Kidney (tissue), 14 donors: ENCODE results near the gene TNFRSF18. TPM values are rescaled to one million over a fixed set of nuclear protein-coding genes. Genes with fewer than 3 reads are reported as not detected.

Experiments used
- DNase-seq, 5 donors: peaks; one replicate each; pipeline ENCODE4 v3.0.0-alpha.2; 2013 to 2020
- FAIRE-seq: peaks from 2 replicates; lab custom pipeline; 2012; peaks lifted over from hg19 to GRCh38; lab: Jason Lieb, UNC
- H3K27ac ChIP-seq, 2 donors: one replicate each; pipeline ENCODE4 v1.7.0; 2013; ENCODE audit warnings: low read depth in 2 of 2, low read length in 2 of 2, inconsistent platforms in 1 of 2
- H3K27me3 ChIP-seq: one replicate; pipeline ENCODE4 v1.7.1; 2013; ENCODE audit warnings: low read length, inconsistent platforms; ENCODE audit not compliant: control insufficient read depth, insufficient read depth
- H3K36me3 ChIP-seq, 3 donors: one replicate each; pipeline versions ENCODE4 v1.7.0 to v1.7.1; 2013; ENCODE audit warnings: low read length in 3 of 3, control low read depth in 1 of 3, inconsistent platforms in 1 of 3; ENCODE audit not compliant: insufficient read depth in 3 of 3, control insufficient read depth in 2 of 3
- H3K4me1 ChIP-seq, 3 donors: one replicate each; pipeline versions ENCODE4 v1.7.0 to v1.7.1; 2013; ENCODE audit warnings: low read length in 3 of 3, inconsistent platforms in 1 of 3, low read depth in 1 of 3; ENCODE audit not compliant: control insufficient read depth in 2 of 3, insufficient read depth in 2 of 3
- H3K4me3 ChIP-seq, 3 donors: one replicate each; pipeline versions ENCODE4 v1.7.0 to v1.8.1; 2013; ENCODE audit warnings: low read length in 3 of 3, control low read depth in 1 of 3, inconsistent platforms in 1 of 3
- H3K9ac ChIP-seq, 3 donors: one replicate each; pipeline versions ENCODE4 v1.7.0 to v1.7.1; 2013; ENCODE audit warnings: low read length in 3 of 3, control low read depth in 1 of 3, inconsistent platforms in 1 of 3
- H3K9me3 ChIP-seq, 3 donors: one replicate each; pipeline versions ENCODE4 v1.7.0 to v1.7.1; 2013; ENCODE audit warnings: low read length in 3 of 3, control low read depth in 1 of 3, inconsistent platforms in 1 of 3; ENCODE audit not compliant: control insufficient read depth in 2 of 3, insufficient read depth in 1 of 3
- intact Hi-C: fragments of 100-400 bp; cut with DNase I; formaldehyde crosslinking; loops from one replicate; pipeline ENCODE4 v1.11.1; 2022
- polyA plus RNA-seq: library from polyadenylated mRNA; stranded (reverse); fragments of 350-450 nt; fragmentation: Illumina TruSeq; extraction: RNeasy Lipid Tissue Mini Kit (QIAGEN cat#74804); gene quantifications from one replicate; pipeline ENCODE4 v1.2.3, GENCODE V29; 2014; ENCODE audit warnings: low read depth, low replicate concordance; ENCODE audit not compliant: insufficient read depth
- total RNA-seq: library from RNA; stranded (reverse); fragmentation: NEBNext Ultra II Directional; extraction: Animal tissue kit (Norgen Biotek cat#: 25700); gene quantifications from one replicate; pipeline ENCODE4 v1.2.1, GENCODE V29; 2021
- TF ChIP-seq, protein P1 (sequence below): IDR thresholded peaks from 3 replicates; pipeline ENCODE4 v1.5.1; 2012; ENCODE audit warnings: mild to moderate bottlenecking, moderate library complexity, borderline replicate concordance; ENCODE audit not compliant: insufficient read depth; ENCODE audit errors: extremely low read depth
- donor health status: control.
- donor health status: control.
- donor health status: control.
- donor health status: control.
- donor health status: control.
- donor health status: DM: yes; HTN: yes; CAD: no.
- donor health status: Normal renal cell carcinoma (clear cell type).

TNFRSF18 gene
- total and polyA plus RNA-seq, 2 donors from 2014 or later = 8.1 TPM; not detected in 1

DNA sequence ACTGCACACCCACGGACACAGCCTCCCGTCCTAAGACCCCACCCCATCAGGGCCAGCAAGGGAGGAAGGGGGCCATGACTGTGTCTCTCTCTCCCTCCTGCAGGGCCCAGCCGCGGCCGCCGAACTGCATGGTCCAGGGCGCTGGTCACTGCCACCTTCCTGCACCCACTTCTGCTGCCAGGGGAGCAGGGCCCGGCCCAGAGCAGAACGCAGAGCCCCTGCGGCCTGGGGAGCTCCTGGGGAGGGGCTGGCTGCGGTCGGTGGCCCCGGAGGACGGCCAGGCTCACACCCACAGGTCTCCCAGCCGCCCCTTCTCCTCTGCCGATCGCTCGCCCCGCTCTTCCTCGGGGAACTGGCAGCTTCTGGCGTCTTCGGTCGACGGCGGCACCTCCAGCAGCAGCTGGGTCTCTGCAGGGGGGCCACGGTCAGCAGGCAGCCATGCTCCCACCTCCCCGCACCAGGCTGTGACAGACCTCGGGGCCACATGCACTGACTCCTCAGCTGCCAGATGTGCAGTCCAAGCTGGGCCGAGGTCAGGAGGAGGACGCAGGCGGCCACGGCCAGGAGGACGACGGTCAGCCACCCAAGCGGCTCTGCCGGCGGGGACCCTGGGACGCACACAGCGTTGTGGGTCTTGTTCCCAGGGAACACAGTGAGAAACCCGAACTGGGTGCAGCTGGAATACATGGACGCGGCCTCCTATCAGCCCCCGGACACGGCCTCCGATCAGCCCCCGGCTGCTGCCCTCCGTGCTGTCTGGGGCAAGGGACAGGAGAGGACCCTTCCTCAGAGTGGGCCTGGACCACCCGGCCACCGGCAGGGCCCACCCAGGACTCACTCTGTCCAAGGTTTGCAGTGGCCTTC lies 2.6 kb downstream of the TNFRSF18 start:
- H3K4me1 ChIP-seq = peaks cover 0 to 3% (median 0%) of the 10 kb centered on the region in 3 donors
- H3K9me3 ChIP-seq = no peaks in the 10 kb centered on the region
- H3K36me3 ChIP-seq = no peaks in the 10 kb centered on the region
- no peaks in the 10 kb centered on the region for H3K27me3 ChIP-seq
- intact Hi-C loops = no loop called here
- no peak overlapping the region for H3K9ac ChIP-seq
- FAIRE-seq (no peak), DNase-seq (peak in 2 of 5 donors; percentile 54 to 70)
- no peak overlapping the region for H3K4me3 ChIP-seq
- H3K27ac ChIP-seq = no peak overlapping the region
- TF ChIP-seq, protein P1, sequence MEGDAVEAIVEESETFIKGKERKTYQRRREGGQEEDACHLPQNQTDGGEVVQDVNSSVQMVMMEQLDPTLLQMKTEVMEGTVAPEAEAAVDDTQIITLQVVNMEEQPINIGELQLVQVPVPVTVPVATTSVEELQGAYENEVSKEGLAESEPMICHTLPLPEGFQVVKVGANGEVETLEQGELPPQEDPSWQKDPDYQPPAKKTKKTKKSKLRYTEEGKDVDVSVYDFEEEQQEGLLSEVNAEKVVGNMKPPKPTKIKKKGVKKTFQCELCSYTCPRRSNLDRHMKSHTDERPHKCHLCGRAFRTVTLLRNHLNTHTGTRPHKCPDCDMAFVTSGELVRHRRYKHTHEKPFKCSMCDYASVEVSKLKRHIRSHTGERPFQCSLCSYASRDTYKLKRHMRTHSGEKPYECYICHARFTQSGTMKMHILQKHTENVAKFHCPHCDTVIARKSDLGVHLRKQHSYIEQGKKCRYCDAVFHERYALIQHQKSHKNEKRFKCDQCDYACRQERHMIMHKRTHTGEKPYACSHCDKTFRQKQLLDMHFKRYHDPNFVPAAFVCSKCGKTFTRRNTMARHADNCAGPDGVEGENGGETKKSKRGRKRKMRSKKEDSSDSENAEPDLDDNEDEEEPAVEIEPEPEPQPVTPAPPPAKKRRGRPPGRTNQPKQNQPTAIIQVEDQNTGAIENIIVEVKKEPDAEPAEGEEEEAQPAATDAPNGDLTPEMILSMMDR = no peak

DNA sequence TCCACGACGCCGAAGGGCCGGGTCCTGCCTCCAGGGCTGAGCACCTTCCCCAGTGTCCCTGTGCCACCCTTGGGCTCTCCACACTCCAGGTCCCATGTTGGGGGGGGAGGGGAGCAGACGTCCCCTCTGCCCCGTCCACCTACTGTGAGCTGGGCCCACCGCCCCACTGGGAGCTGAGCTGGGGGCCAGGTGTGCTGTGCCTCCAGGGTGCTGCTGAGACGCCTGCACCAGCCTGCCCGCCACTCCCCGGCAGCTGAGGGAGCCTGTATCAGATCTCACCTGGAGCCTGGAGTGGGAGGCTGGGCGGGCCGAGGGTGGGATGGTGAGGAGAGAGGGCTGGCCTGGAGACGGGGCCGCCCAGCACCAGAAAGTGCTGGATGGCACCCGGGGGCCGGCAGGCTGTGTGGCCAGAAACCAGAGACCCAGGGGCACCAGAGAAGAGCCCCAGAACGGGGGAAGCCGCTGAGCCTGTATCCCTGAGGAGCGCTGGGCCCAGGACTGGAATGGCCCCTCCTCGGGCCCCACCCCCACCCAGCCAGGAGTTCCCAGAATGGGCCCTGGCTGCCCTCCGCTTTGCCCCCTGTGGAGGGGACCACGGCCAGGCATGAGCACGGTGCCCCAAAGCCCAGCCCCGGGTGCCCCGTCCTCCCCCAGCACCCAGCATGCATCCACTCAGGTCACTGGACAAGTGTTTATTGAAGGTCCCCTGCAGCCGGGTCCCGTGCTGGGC lies 3.4 kb downstream of the TNFRSF18 start:
- no peaks in the 10 kb centered on the region for H3K27me3 ChIP-seq
- no peaks in the 10 kb centered on the region for H3K4me1 ChIP-seq
- H3K9me3 ChIP-seq = no peaks in the 10 kb centered on the region
- TF ChIP-seq, protein P1 = no peak
- FAIRE-seq (no peak), DNase-seq (peak in 2 of 5 donors; percentile 63 to 71)
- H3K9ac ChIP-seq = no peak overlapping the region
- H3K36me3 ChIP-seq = no peaks in the 10 kb centered on the region
- intact Hi-C loops = no loop called here
- no peak overlapping the region for H3K27ac ChIP-seq
- no peak overlapping the region for H3K4me3 ChIP-seq

DNA sequence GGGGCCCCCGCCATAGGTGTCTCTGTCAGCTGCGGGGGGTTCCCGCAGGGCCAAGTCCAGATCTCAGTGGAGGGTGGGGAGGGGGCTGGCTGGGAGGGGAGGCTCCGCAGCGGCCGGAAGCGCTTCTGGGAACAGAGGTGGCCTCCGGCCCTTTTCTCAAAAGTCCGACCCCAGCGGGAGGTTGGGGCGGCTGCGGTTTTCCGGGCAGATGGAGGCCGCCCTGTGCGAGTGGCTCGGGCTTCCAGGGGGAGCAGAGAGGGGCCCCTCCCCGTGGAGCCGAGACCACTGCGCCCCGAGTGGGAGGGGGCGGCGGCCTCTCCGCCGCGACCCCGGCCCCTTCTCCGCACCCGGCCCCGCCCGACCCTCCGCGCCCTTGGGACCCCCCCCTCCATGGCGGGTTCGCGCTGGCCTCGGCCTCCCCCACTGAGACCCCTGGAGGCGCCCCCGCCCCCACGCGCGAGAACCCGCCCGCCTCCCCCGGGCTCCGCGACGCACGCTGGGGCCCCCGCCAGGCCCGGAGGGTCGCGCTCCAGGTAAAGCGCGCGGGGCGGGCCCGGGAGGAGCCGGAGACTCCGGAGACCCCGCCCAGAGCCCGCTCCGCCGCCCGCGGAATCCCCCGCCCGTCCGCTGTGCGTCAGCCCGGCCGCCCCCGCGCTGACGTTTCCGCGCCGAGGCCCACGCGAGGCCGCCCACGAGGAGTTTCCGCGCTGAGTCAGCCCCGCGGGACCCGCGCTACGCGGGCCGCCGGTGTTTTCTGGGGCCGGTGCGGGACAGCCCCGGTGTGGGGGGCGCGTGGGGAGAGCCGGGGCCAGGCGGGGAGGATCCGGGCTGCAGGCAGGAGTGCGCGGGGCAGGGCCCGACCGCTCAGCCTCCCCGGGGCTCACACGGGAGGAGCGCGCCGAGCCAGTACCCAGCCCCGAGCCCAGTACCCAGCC lies 5.2 kb downstream of the TNFRSF18 start:
- intact Hi-C loops = no loop called here
- no peaks in the 10 kb centered on the region for H3K36me3 ChIP-seq
- FAIRE-seq (no peak), DNase-seq (peak in 4 of 5 donors; percentile 54 to 88 (median 76))
- H3K4me1 ChIP-seq = no peaks in the 10 kb centered on the region
- no peak overlapping the region for H3K4me3 ChIP-seq
- H3K27me3 ChIP-seq = no peaks in the 10 kb centered on the region
- TF ChIP-seq, protein P1 = no peak
- no peak overlapping the region for H3K9ac ChIP-seq
- H3K27ac ChIP-seq = no peak overlapping the region
- no peaks in the 10 kb centered on the region for H3K9me3 ChIP-seq
